ENCODE results near the gene OLFML1. TPM values are rescaled to one million over a fixed set of nuclear protein-coding genes. Genes with fewer than 3 reads are reported as not detected.

The OLFML1 gene
- total RNA-seq, 3 donors from 2014 or later (not counting 1 experiment from before 2014, with no cell fraction given): not detected

GRCh38 chr11:7473717-7474116, 11.6 kb upstream of the OLFML1 start:
- peak in 1 of 3 donors; percentile 37 for ATAC-seq
- H3K27ac ChIP-seq (ENCODE audit: low read length): no peak overlapping the region
- intact Hi-C loops (cut with micrococcal nuclease): no loop called here
- no peaks in the 10 kb centered on the region for H3K27me3 ChIP-seq (ENCODE audit: control insufficient read depth, insufficient read depth, low read length)
- no peaks in the 10 kb centered on the region for H3K9me3 Mint-ChIP-seq
- H3K4me3 Mint-ChIP-seq: no peak overlapping the region
- WGBS (ENCODE audit: insufficient coverage): 67% methylated on average over 1 of the region's 1 CpG
- no peak overlapping the region for H3K4me3 ChIP-seq (ENCODE audit: low read length)
- H3K4me1 Mint-ChIP-seq: no peaks in the 10 kb centered on the region
- H3K27ac Mint-ChIP-seq: no peak overlapping the region
- no peak for DNase-seq
- no peaks in the 10 kb centered on the region for H3K36me3 ChIP-seq (ENCODE audit: control insufficient read depth, insufficient read depth, low read length)
- no peaks in the 10 kb centered on the region for H3K4me1 ChIP-seq (ENCODE audit: control insufficient read depth, insufficient read depth, low read length)
- no peaks in the 10 kb centered on the region for H3K36me3 Mint-ChIP-seq
- TF ChIP-seq, protein P1, sequence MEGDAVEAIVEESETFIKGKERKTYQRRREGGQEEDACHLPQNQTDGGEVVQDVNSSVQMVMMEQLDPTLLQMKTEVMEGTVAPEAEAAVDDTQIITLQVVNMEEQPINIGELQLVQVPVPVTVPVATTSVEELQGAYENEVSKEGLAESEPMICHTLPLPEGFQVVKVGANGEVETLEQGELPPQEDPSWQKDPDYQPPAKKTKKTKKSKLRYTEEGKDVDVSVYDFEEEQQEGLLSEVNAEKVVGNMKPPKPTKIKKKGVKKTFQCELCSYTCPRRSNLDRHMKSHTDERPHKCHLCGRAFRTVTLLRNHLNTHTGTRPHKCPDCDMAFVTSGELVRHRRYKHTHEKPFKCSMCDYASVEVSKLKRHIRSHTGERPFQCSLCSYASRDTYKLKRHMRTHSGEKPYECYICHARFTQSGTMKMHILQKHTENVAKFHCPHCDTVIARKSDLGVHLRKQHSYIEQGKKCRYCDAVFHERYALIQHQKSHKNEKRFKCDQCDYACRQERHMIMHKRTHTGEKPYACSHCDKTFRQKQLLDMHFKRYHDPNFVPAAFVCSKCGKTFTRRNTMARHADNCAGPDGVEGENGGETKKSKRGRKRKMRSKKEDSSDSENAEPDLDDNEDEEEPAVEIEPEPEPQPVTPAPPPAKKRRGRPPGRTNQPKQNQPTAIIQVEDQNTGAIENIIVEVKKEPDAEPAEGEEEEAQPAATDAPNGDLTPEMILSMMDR (IDR thresholded peaks at IDR 0.05): no peak
- H3K9me3 ChIP-seq (ENCODE audit: control insufficient read depth, insufficient read depth, low read length): no peaks in the 10 kb centered on the region
- H3K27me3 Mint-ChIP-seq (ENCODE audit: low read depth in 2 of 2): peaks cover 0 to 8% of the 10 kb centered on the region in 2 donors

- 77% methylated on average over 2 of the region's 2 CpGs for WGBS (ENCODE audit: insufficient coverage)
- H3K36me3 Mint-ChIP-seq: no peaks in the 10 kb centered on the region
Measured at GRCh38 chr11:7480113-7480512, 5.2 kb upstream of the OLFML1 start.

GRCh38 chr11:7484131-7484530, 1.2 kb upstream of the OLFML1 start:
- ATAC-seq: no peak
- Mint-ChIP-seq H3K36me3 (no peaks in the 10 kb centered on the region), H3K4me1 (no peaks in the 10 kb centered on the region), H3K9me3 (no peaks in the 10 kb centered on the region), H3K27me3 (ENCODE audit: low read depth in 2 of 2) (no peaks in the 10 kb centered on the region), H3K4me3 (no peak overlapping the region), H3K27ac (no peak overlapping the region)
- Histone ChIP-seq H3K27ac (ENCODE audit: low read length) (no peak overlapping the region), H3K36me3 (ENCODE audit: control insufficient read depth, insufficient read depth, low read length) (no peaks in the 10 kb centered on the region), H3K4me3 (ENCODE audit: low read length) (no peak overlapping the region), H3K4me1 (ENCODE audit: control insufficient read depth, insufficient read depth, low read length) (no peaks in the 10 kb centered on the region), H3K27me3 (ENCODE audit: control insufficient read depth, insufficient read depth, low read length) (no peaks in the 10 kb centered on the region), H3K9me3 (ENCODE audit: control insufficient read depth, insufficient read depth, low read length) (no peaks in the 10 kb centered on the region)
- DNase-seq: no peak
- WGBS (ENCODE audit: insufficient coverage): 90% methylated on average over 2 of the region's 3 CpGs
- intact Hi-C loops (cut with micrococcal nuclease): no loop called here
- TF ChIP-seq, protein P1 (IDR thresholded peaks at IDR 0.05): no peak

More at GRCh38 chr11:7480113-7480512, 5.2 kb upstream of the OLFML1 start:
- intact Hi-C loops (cut with micrococcal nuclease): no loop called here
- no peaks in the 10 kb centered on the region for H3K9me3 ChIP-seq (ENCODE audit: control insufficient read depth, insufficient read depth, low read length)
- H3K27me3 Mint-ChIP-seq (ENCODE audit: low read depth in 2 of 2): peaks cover 0 to 4% of the 10 kb centered on the region in 2 donors
- H3K27me3 ChIP-seq (ENCODE audit: control insufficient read depth, insufficient read depth, low read length): no peaks in the 10 kb centered on the region
- no peak overlapping the region for H3K4me3 ChIP-seq (ENCODE audit: low read length)
- H3K4me1 Mint-ChIP-seq: no peaks in the 10 kb centered on the region
- no peak for DNase-seq
- no peak for ATAC-seq
- no peak overlapping the region for H3K27ac ChIP-seq (ENCODE audit: low read length)
- no peak overlapping the region for H3K27ac Mint-ChIP-seq
- TF ChIP-seq, protein P1 (IDR thresholded peaks at IDR 0.05): no peak
- H3K4me1 ChIP-seq (ENCODE audit: control insufficient read depth, insufficient read depth, low read length): no peaks in the 10 kb centered on the region
- H3K9me3 Mint-ChIP-seq: no peaks in the 10 kb centered on the region
- no peak overlapping the region for H3K4me3 Mint-ChIP-seq
- H3K36me3 ChIP-seq (ENCODE audit: control insufficient read depth, insufficient read depth, low read length): no peaks in the 10 kb centered on the region

DNA sequence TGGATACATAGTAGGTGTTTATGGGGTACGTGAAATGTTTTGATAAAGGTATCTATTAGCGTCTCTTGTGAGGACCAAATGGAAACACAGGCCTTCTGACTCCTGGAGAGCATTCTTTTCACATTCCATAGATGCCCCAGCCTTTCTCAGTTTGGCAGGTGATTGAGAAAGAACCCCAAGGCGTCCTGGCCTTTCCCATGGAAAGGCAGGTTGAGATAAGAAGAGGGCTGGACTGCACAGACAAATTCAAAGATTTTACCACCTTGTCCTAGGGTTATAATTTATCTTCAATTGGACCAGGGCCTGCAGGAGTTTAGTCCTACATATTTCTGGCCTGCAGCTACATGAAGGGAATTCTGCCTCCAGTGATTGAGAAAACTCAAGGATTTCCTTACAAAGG, 661 bp upstream of the OLFML1 start:
- H3K27ac ChIP-seq (ENCODE audit: low read length): no peak overlapping the region
- intact Hi-C loops (cut with micrococcal nuclease): no loop called here
- WGBS (ENCODE audit: insufficient coverage): 86% methylated on average over 3 of the region's 3 CpGs
- H3K4me3 Mint-ChIP-seq: no peak overlapping the region
- no peak for DNase-seq
- H3K36me3 Mint-ChIP-seq: no peaks in the 10 kb centered on the region
- no peaks in the 10 kb centered on the region for H3K27me3 Mint-ChIP-seq (ENCODE audit: low read depth in 2 of 2)
- H3K9me3 ChIP-seq (ENCODE audit: control insufficient read depth, insufficient read depth, low read length): no peaks in the 10 kb centered on the region
- H3K4me3 ChIP-seq (ENCODE audit: low read length): no peak overlapping the region
- H3K27me3 ChIP-seq (ENCODE audit: control insufficient read depth, insufficient read depth, low read length): no peaks in the 10 kb centered on the region
- H3K4me1 Mint-ChIP-seq: no peaks in the 10 kb centered on the region
- no peaks in the 10 kb centered on the region for H3K4me1 ChIP-seq (ENCODE audit: control insufficient read depth, insufficient read depth, low read length)
- no peak for ATAC-seq
- no peaks in the 10 kb centered on the region for H3K9me3 Mint-ChIP-seq
- no peak overlapping the region for H3K27ac Mint-ChIP-seq
- TF ChIP-seq, protein P1 (IDR thresholded peaks at IDR 0.05): no peak
- no peaks in the 10 kb centered on the region for H3K36me3 ChIP-seq (ENCODE audit: control insufficient read depth, insufficient read depth, low read length)

Measured in natural killer cell (primary cell).